GM18498 (cell line): ENCODE results near the gene ANGEL2.
A peak's percentile ranks its signal among the peaks of the same experiment; 100 is the strongest.
"Not testable (repeated sequence)": the region's sequence is repeated elsewhere in the genome, so short reads cannot be mapped to it uniquely, and the experiment has no call there.

Experiments used
- ATAC-seq: cut with Tn5 transposase; IDR thresholded peaks from one replicate; pipeline ENCODE4 v1.9.1; 2021; ENCODE audit warnings: mild to moderate bottlenecking, moderate library complexity; ENCODE audit not compliant: unreplicated experiment

The ANGEL2 gene

GRCh38 chr1:212976586-212976985, 39.1 kb downstream of the ANGEL2 start:
- no peak for ATAC-seq

GRCh38 chr1:212975111-212975918, 40.4 kb downstream of the ANGEL2 start:
- no peak for ATAC-seq

GRCh38 chr1:212974711-212975110, 41.0 kb downstream of the ANGEL2 start:
- no peak for ATAC-seq

GRCh38 chr1:212973899-212974298, 41.8 kb downstream of the ANGEL2 start:
- ATAC-seq, result no peak

- no peak for ATAC-seq
Observed at GRCh38 chr1:212973426-212973825, 42.2 kb downstream of the ANGEL2 start.

GRCh38 chr1:212971312-212971711, 44.4 kb downstream of the ANGEL2 start:
- ATAC-seq, result no peak

- ATAC-seq, result no peak
Observed at GRCh38 chr1:212970085-212970484, 45.6 kb downstream of the ANGEL2 start.

- ATAC-seq, result no peak
Observed at GRCh38 chr1:212968368-212968863, 47.3 kb downstream of the ANGEL2 start.

GRCh38 chr1:212967801-212968200, 47.9 kb downstream of the ANGEL2 start:
- peak; percentile 69 for ATAC-seq

GRCh38 chr1:212966616-212967015, 49.1 kb downstream of the ANGEL2 start:
- ATAC-seq, result no peak

GRCh38 chr1:212964993-212965392, 50.7 kb downstream of the ANGEL2 start:
- not testable (repeated sequence) for ATAC-seq

- ATAC-seq, result no peak
Observed at GRCh38 chr1:212964102-212964501, 51.6 kb downstream of the ANGEL2 start.

GRCh38 chr1:212962509-212962908, 53.2 kb downstream of the ANGEL2 start:
- ATAC-seq, result no peak

- no peak for ATAC-seq
Observed at GRCh38 chr1:212960932-212961331, 54.7 kb downstream of the ANGEL2 start.

GRCh38 chr1:212959266-212960220, 56.1 kb downstream of the ANGEL2 start:
- ATAC-seq, result peak; percentile 74

GRCh38 chr1:212958175-212958574, 57.5 kb downstream of the ANGEL2 start:
- ATAC-seq, result no peak

GRCh38 chr1:212957546-212957945, 58.1 kb downstream of the ANGEL2 start:
- ATAC-seq, result no peak

- ATAC-seq, result peak; percentile 33
Observed at GRCh38 chr1:212955961-212956620, 59.6 kb downstream of the ANGEL2 start.

GRCh38 chr1:212955098-212955497, 60.6 kb downstream of the ANGEL2 start:
- ATAC-seq, result no peak

- ATAC-seq, result no peak
Observed at GRCh38 chr1:212954514-212954913, 61.2 kb downstream of the ANGEL2 start.

- ATAC-seq, result no peak
Observed at GRCh38 chr1:212953321-212953720, 62.3 kb downstream of the ANGEL2 start.
